K562 (cell line): ENCODE results near the gene VKORC1. TPM values are rescaled to one million over a fixed set of nuclear protein-coding genes. Genes with fewer than 3 reads are reported as not detected.

Experiments used
- ATAC-seq: fragments of 200-7000 bp; cut with Tn5 transposase; 3 replicates; pipeline ENCODE4 v1.9.1; 2020; ENCODE audit warnings: moderate library complexity
- BruUV-seq: library from RNA; stranded (reverse); fragments of 400-500 nt; replicated peaks from 2 replicates; lab custom pipeline; 2021; lab: Mats Ljungman, UMichigan
- CTCF ChIA-PET: fragments of 300-600 bp; formaldehyde crosslinking; extraction: SDS; loops from one replicate; lab custom pipeline; 2021; ENCODE audit warnings: low intra/inter-chr PET ratio; lab: Yijun Ruan, JAX
- POLR2A ChIA-PET: fragments of 300-600, 350-650 bp; sonication (Branson Sonifier 250); formaldehyde crosslinking; extraction: SDS; loops from one replicate; lab custom pipeline; 2021; ENCODE audit warnings: antibody characterized with exemption, inconsistent platforms; lab: Yijun Ruan, JAX
- DNase-seq, 4 experiments: peaks; one replicate each; pipeline versions ENCODE4 v3.0.0 to v3.0.0-alpha.2; 2011 to 2018; ENCODE audit warnings: low spot score in 3 of 4, mixed read lengths in 3 of 4; ENCODE audit errors: extremely low read depth in 1 of 4
- FAIRE-seq: peaks from 2 replicates; lab custom pipeline; 2011; peaks lifted over from hg19 to GRCh38; lab: Jason Lieb, UNC
- H2AFZ ChIP-seq: 2 replicates; pipeline ENCODE4 v1.6.0; 2011; ENCODE audit warnings: low read depth, low read length, control low read depth, inconsistent platforms
- H3K27ac ChIP-seq: fragments of 200-600 bp; 3 replicates; pipeline ENCODE4 v1.8.0; 2011; ENCODE audit warnings: low read depth, mild to moderate bottlenecking, control low read depth, inconsistent platforms, low read length, moderate library complexity, mixed read lengths; ENCODE audit errors: extremely low read depth
- H3K27me3 ChIP-seq, 2 experiments: fragments of 300-600 bp in 1 of 2; 2 replicates in 1 of 2; 3 replicates in 1 of 2; pipeline versions ENCODE4 v1.6.0 to v1.8.0; 2011; ENCODE audit warnings: inconsistent platforms in 2 of 2, low read length in 2 of 2, mild to moderate bottlenecking in 1 of 2, mixed read lengths in 1 of 2, moderate library complexity in 1 of 2; ENCODE audit not compliant: control insufficient read depth in 2 of 2, insufficient read depth in 2 of 2
- H3K36me3 ChIP-seq: fragments of 300-600 bp; 3 replicates; pipeline ENCODE4 v1.8.0; 2011; ENCODE audit warnings: mild to moderate bottlenecking, low read length, inconsistent platforms; ENCODE audit not compliant: control insufficient read depth, insufficient read depth
- H3K4me1 ChIP-seq, 2 experiments: fragments of 200-600 bp in 1 of 2; replicated peaks in 1 of 2; 2 replicates in 1 of 2; 3 replicates in 1 of 2; pipeline versions ENCODE4 v1.5.1 to v1.8.0; 2011; ENCODE audit warnings: inconsistent platforms in 2 of 2, low read length in 2 of 2, mild to moderate bottlenecking in 1 of 2, mixed read lengths in 1 of 2, moderate library complexity in 1 of 2; ENCODE audit not compliant: control insufficient read depth in 2 of 2, insufficient read depth in 2 of 2
- H3K4me2 ChIP-seq: 2 replicates; pipeline ENCODE4 v1.6.1; 2011; ENCODE audit warnings: low read length, control low read depth, inconsistent platforms, mixed read lengths; ENCODE audit not compliant: insufficient read depth
- H3K4me3 ChIP-seq: fragments of 200-600 bp; sonication (generic), shearing (Covaris generic); 2 replicates; pipeline ENCODE4 v1.5.1; 2016; ENCODE audit warnings: control low read depth, inconsistent platforms
- H3K79me2 ChIP-seq: fragments of 200-600 bp; 3 replicates; pipeline ENCODE4 v1.8.0; 2011; ENCODE audit warnings: low read length, inconsistent platforms; ENCODE audit not compliant: control insufficient read depth, insufficient read depth
- H3K9ac ChIP-seq, 2 experiments: 2 replicates each; pipeline versions ENCODE4 v1.6.0 to v1.6.1; 2011; ENCODE audit warnings: low read depth in 2 of 2, low read length in 2 of 2, control low read depth in 1 of 2, inconsistent platforms in 1 of 2, mild to moderate bottlenecking in 1 of 2, mixed read lengths in 1 of 2; ENCODE audit not compliant: insufficient read depth in 1 of 2
- H3K9me1 ChIP-seq: one replicate; pipeline ENCODE4 v1.6.0; 2011; ENCODE audit warnings: inconsistent platforms, mild to moderate bottlenecking, low read length, moderate library complexity; ENCODE audit not compliant: control insufficient read depth, insufficient read depth
- H3K9me3 ChIP-seq: replicated peaks from 2 replicates; pipeline ENCODE4 v1.5.1; 2011; ENCODE audit warnings: low read depth, low read length, inconsistent platforms; ENCODE audit not compliant: control insufficient read depth, insufficient read depth
- H4K20me1 ChIP-seq: replicated peaks from 2 replicates; pipeline ENCODE4 v1.6.1; 2011; ENCODE audit warnings: low read length, inconsistent platforms, mixed read lengths; ENCODE audit not compliant: control insufficient read depth, insufficient read depth
- ATF1 ChIP-seq, 2 experiments: fragments of 450-650 bp in 1 of 2; IDR thresholded peaks; 2 replicates each; pipeline ENCODE4 v1.6.1; 2016; ENCODE audit warnings: missing compliant biosample characterization in 1 of 2, missing genetic modification characterization in 1 of 2
- CREM ChIP-seq: IDR thresholded peaks from 2 replicates; pipeline ENCODE4 v1.6.1; 2014; ENCODE audit warnings: antibody characterized with exemption, low read depth
- CTBP1 ChIP-seq: fragments of 450-650 bp; IDR thresholded peaks from 2 replicates; pipeline ENCODE4 v1.6.1; 2016; ENCODE audit warnings: borderline replicate concordance
- JUND ChIP-seq, 2 experiments: IDR thresholded peaks; 2 replicates in 1 of 2; 3 replicates in 1 of 2; pipeline ENCODE4 v1.6.1; 2011; ENCODE audit warnings: borderline replicate concordance in 2 of 2, low read depth in 2 of 2, low read length in 2 of 2, improper control_type of control experiment in 1 of 2, missing biosample characterization in 1 of 2, missing genetic modification characterization in 1 of 2, missing genetic modification reagents in 1 of 2
- SMARCB1 ChIP-seq: IDR thresholded peaks from 2 replicates; pipeline ENCODE4 v1.6.1; 2011; ENCODE audit warnings: improper control_type of control experiment, low read depth; ENCODE audit not compliant: insufficient read length
- TAF1 ChIP-seq: IDR thresholded peaks from 2 replicates; pipeline ENCODE4 v1.6.1; 2011; ENCODE audit warnings: mild to moderate bottlenecking, low read length, moderate library complexity; ENCODE audit not compliant: insufficient read depth, control insufficient read depth, severe bottlenecking; ENCODE audit errors: extremely low read depth
- ZBTB7A ChIP-seq: IDR thresholded peaks from 2 replicates; pipeline ENCODE4 v1.6.1; 2011; ENCODE audit warnings: low read depth, mild to moderate bottlenecking, low read length, moderate library complexity, borderline replicate concordance; ENCODE audit not compliant: control insufficient read depth
- ZFP36 ChIP-seq: fragments of 150-350 bp; IDR thresholded peaks from 2 replicates; pipeline ENCODE4 v1.6.1; 2018; ENCODE audit warnings: low read length, low read depth; ENCODE audit not compliant: partially characterized antibody
- ZNF584 ChIP-seq: fragments of 200-800 bp; sonication (Bioruptor generic); IDR thresholded peaks from 2 replicates; pipeline ENCODE4 v1.6.1; 2016; ENCODE audit warnings: low read depth, mild to moderate bottlenecking, missing genetic modification characterization, missing compliant biosample characterization
- WGBS: fragments of 100-300 bp; shearing (Covaris generic); methylation state at CpG from one replicate; pipeline ENCODE4 v1.1.6; 2016; ENCODE audit warnings: low coverage, mixed read lengths; ENCODE audit not compliant: insufficient coverage; ENCODE audit errors: missing lambda C conversion rate; 5-methylcytosine and 5-hydroxymethylcytosine counted together
- in situ Hi-C: fragments of 300-500 bp; cut with MboI; formaldehyde crosslinking; loops from 4 replicates; pipeline ENCODE4 v1.15.0; 2018; ENCODE audit warnings: inconsistent platforms, mixed read lengths
- intact Hi-C: fragments of 100-400 bp; cut with micrococcal nuclease; formaldehyde crosslinking; loops from 2 replicates; pipeline ENCODE4 v1.14.2; 2022
- polyA plus RNA-seq, 8 experiments: library from polyadenylated mRNA; depleted of rRNA in 4 of 8; stranded (reverse) in 5 of 8; unstranded in 3 of 8; fragments of >200 nt; fragmentation: Nextera tagmentation in 2 of 8; fragmentation: Illumina TruSeq in 1 of 8; extraction: Ambion mirVana in 2 of 8; extraction: Trizol in 1 of 8; gene quantifications; 2 replicates each; pipeline versions ENCODE4 v1.2.1 to v1.2.3, GENCODE V29; 2011 to 2014; ENCODE audit warnings: inconsistent platforms in 1 of 8, missing spikeins in 1 of 8
- total RNA-seq, 7 experiments: library from RNA; depleted of rRNA in 6 of 7; stranded (reverse); fragments of >200 nt in 6 of 7; fragmentation: Illumina TruSeq in 2 of 7; extraction: Trizol in 2 of 7; gene quantifications; 2 replicates each; pipeline versions ENCODE4 v1.2.1 to v1.2.3, GENCODE V29; 2011 to 2021; ENCODE audit warnings: low replicate concordance in 1 of 7
- TF ChIP-seq, protein P1 (sequence below): fragments of 200-800 bp; sonication (Bioruptor generic); IDR thresholded peaks from 2 replicates; pipeline ENCODE4 v1.6.1; 2017; ENCODE audit warnings: missing genetic modification characterization, missing compliant biosample characterization
- TF ChIP-seq, protein P2 (sequence below): fragments of 450-650 bp; IDR thresholded peaks from 2 replicates; pipeline ENCODE4 v1.6.1; 2016; ENCODE audit warnings: borderline replicate concordance
- TF ChIP-seq, protein P3 (sequence below), 2 experiments: IDR thresholded peaks; 2 replicates each; pipeline ENCODE4 v1.6.1; 2012; ENCODE audit warnings: improper control_type of control experiment in 2 of 2, low read depth in 2 of 2, low read length in 2 of 2, borderline replicate concordance in 1 of 2

Gene VKORC1
- total and polyA plus RNA-seq, 9 of the 15 experiments (the other 6 are each of a cell fraction or from before 2014, with no cell fraction given) = 30.0 to 119 (median 62.1) TPM

DNA sequence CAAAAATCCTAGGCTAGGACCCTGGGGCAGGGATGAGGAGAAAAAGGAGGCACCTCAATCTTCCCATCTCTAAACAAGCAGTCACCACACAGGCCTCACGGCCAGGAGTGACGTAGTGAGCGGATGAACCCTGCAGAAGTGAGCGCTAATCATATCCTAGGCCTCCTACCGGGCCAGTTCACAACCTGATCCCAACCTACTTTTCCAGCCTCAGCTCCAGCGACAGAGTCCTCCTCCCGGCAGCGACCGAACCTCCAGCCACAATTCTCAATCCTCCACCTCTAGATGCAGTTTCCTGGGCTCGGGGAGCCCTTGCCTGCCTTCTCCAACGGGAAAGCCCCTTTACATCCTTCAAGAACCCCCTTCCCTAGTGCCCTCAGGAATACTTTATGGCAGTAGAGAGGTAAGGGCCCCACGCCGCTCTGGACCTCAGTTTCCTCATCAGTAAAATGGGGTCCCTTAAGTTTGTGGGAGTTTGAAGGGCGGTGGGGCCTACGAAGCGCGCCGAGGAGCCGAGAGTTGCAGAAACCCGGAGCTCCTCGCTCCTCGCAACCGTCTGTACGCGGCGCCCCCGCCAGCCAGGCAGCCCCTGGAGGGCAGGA is 22.0 kb downstream of the VKORC1 start:
- Histone ChIP-seq H2AFZ (peak overlapping the region; percentile 95), H3K27ac (peak overlapping the region; percentile 88), H3K79me2 (peaks cover 68% of the 10 kb centered on the region), H3K27me3 (no peaks in the 10 kb centered on the region), H3K9ac (peak overlapping the region; percentile 86 to 94), H4K20me1 (no peaks in the 10 kb centered on the region; the same call in 1 of the 2 replicates), H3K4me3 (peak overlapping the region; percentile 79), H3K4me1 (peaks cover 11 to 22% of the 10 kb centered on the region in 2 experiments; a peak in 4 of 5 replicates), H3K9me1 (no peaks in the 10 kb centered on the region), H3K36me3 (peaks cover 20% of the 10 kb centered on the region), H3K9me3 (no peaks in the 10 kb centered on the region), H3K4me2 (peak overlapping the region; percentile 97)
- ChIA-PET CTCF (no interaction called here), POLR2A (interaction anchor here (0.5 to 3.0 kb wide), 15 partner anchors 9 to 215 kb away, joined by 3 to 21 read pairs (median 3); partner anchors contain the start of genes FUS, HSD3B7 and STX4)
- ATAC-seq (peak; percentile 47), FAIRE-seq (peak; percentile 74), DNase-seq (peak; percentile 48 to 74 (median 56))
- in situ Hi-C loops = no loop called here
- intact Hi-C loops = loop anchor here (1.0 to 5.0 kb wide), 2 partner anchors 39 to 80 kb away; partner anchors contain the start of gene STX4
- BruUV-seq = TSS peak; percentile 66
- under 1% methylated on average over 27 of the region's 27 CpGs for WGBS
- TF ChIP-seq ATF1 (CRISPR knock-in tag; IDR thresholded peaks at IDR 0.05) (no peak), ATF1 (tag; IDR thresholded peaks at IDR 0.05) (0 out of 2 replicates have a peak, but pooled peaks have one; percentile 24), ZBTB7A (no peak), SMARCB1 (no peak), ZFP36 (peak; percentile 63), ZNF584 (no peak), JUND (IDR thresholded peaks at IDR 0.05; ENCODE audit: borderline replicate concordance, low read depth, low read length) (0 out of 2 replicates have a peak, but pooled peaks have one; percentile 21), JUND (tag; IDR thresholded peaks at IDR 0.05; ENCODE audit: borderline replicate concordance, low read depth, low read length) (no peak; the same call in 2 of the 3 replicates), CTBP1 (no peak), TAF1 (no peak), CREM (peak; percentile 82)
- TF ChIP-seq, protein P1, sequence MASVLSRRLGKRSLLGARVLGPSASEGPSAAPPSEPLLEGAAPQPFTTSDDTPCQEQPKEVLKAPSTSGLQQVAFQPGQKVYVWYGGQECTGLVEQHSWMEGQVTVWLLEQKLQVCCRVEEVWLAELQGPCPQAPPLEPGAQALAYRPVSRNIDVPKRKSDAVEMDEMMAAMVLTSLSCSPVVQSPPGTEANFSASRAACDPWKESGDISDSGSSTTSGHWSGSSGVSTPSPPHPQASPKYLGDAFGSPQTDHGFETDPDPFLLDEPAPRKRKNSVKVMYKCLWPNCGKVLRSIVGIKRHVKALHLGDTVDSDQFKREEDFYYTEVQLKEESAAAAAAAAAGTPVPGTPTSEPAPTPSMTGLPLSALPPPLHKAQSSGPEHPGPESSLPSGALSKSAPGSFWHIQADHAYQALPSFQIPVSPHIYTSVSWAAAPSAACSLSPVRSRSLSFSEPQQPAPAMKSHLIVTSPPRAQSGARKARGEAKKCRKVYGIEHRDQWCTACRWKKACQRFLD (CRISPR knock-in tag) = no peak
- TF ChIP-seq, protein P2, sequence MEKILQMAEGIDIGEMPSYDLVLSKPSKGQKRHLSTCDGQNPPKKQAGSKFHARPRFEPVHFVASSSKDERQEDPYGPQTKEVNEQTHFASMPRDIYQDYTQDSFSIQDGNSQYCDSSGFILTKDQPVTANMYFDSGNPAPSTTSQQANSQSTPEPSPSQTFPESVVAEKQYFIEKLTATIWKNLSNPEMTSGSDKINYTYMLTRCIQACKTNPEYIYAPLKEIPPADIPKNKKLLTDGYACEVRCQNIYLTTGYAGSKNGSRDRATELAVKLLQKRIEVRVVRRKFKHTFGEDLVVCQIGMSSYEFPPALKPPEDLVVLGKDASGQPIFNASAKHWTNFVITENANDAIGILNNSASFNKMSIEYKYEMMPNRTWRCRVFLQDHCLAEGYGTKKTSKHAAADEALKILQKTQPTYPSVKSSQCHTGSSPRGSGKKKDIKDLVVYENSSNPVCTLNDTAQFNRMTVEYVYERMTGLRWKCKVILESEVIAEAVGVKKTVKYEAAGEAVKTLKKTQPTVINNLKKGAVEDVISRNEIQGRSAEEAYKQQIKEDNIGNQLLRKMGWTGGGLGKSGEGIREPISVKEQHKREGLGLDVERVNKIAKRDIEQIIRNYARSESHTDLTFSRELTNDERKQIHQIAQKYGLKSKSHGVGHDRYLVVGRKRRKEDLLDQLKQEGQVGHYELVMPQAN = 0 out of 2 replicates have a peak, but pooled peaks have one; percentile 85
- TF ChIP-seq, protein P3, sequence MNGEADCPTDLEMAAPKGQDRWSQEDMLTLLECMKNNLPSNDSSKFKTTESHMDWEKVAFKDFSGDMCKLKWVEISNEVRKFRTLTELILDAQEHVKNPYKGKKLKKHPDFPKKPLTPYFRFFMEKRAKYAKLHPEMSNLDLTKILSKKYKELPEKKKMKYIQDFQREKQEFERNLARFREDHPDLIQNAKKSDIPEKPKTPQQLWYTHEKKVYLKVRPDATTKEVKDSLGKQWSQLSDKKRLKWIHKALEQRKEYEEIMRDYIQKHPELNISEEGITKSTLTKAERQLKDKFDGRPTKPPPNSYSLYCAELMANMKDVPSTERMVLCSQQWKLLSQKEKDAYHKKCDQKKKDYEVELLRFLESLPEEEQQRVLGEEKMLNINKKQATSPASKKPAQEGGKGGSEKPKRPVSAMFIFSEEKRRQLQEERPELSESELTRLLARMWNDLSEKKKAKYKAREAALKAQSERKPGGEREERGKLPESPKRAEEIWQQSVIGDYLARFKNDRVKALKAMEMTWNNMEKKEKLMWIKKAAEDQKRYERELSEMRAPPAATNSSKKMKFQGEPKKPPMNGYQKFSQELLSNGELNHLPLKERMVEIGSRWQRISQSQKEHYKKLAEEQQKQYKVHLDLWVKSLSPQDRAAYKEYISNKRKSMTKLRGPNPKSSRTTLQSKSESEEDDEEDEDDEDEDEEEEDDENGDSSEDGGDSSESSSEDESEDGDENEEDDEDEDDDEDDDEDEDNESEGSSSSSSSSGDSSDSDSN (IDR thresholded peaks at IDR 0.05; ENCODE audit: borderline replicate concordance in 1 of 2, low read depth in 2 of 2, low read length in 2 of 2) = peak; percentile 20 to 72; a peak in 2 of 4 replicates
